Smooth muscle cell (in vitro differentiated cells): Measurements from ENCODE around the gene HIPK4. TPM values are rescaled to one million over a fixed set of nuclear protein-coding genes. Genes with fewer than 3 reads are reported as not detected.

Source experiments
- DNase-seq: peaks from one replicate; lab custom pipeline; 2025; ENCODE audit not compliant: unreplicated experiment; lab: John Stamatoyannopoulos, UW
- H2AFZ ChIP-seq: fragments of 200-600 bp; sonication (generic); 2 replicates; pipeline ENCODE4 v1.6.0; 2016; ENCODE audit warnings: antibody characterized with exemption, low read depth, mild to moderate bottlenecking
- H3F3A ChIP-seq: fragments of 200-600 bp; sonication (generic); 2 replicates; pipeline ENCODE4 v1.6.0; 2017; ENCODE audit warnings: antibody characterized with exemption, low read depth
- H3K27ac ChIP-seq: fragments of 200-600 bp; sonication (generic); 2 replicates; pipeline ENCODE4 v1.5.1; 2016; ENCODE audit warnings: low read depth, mild to moderate bottlenecking
- H3K27me3 ChIP-seq: fragments of 200-600 bp; sonication (generic); 2 replicates; pipeline ENCODE4 v1.6.1; 2016; ENCODE audit warnings: low read depth, mild to moderate bottlenecking
- H3K36me3 ChIP-seq: fragments of 200-600 bp; sonication (generic); 2 replicates; pipeline ENCODE4 v1.5.1; 2016; ENCODE audit warnings: low read depth
- H3K4me1 ChIP-seq: fragments of 200-600 bp; sonication (generic); 2 replicates; pipeline ENCODE4 v1.5.1; 2016; ENCODE audit warnings: low read depth
- H3K4me2 ChIP-seq: fragments of 200-600 bp; sonication (generic); 2 replicates; pipeline ENCODE4 v1.6.0; 2016; ENCODE audit warnings: mild to moderate bottlenecking
- H3K4me3 ChIP-seq: fragments of 200-600 bp; sonication (generic); 2 replicates; pipeline ENCODE4 v1.5.1; 2016; ENCODE audit warnings: mild to moderate bottlenecking
- H3K79me2 ChIP-seq: fragments of 200-600 bp; sonication (generic); 2 replicates; pipeline ENCODE4 v1.6.0; 2016; ENCODE audit warnings: low read depth, mild to moderate bottlenecking
- H3K9ac ChIP-seq: fragments of 200-600 bp; sonication (generic); 2 replicates; pipeline ENCODE4 v1.6.0; 2016; ENCODE audit warnings: low read depth
- H3K9me3 ChIP-seq: fragments of 200-600 bp; sonication (generic); replicated peaks from 2 replicates; pipeline ENCODE4 v1.5.1; 2016; ENCODE audit warnings: low read depth
- H4K20me1 ChIP-seq: fragments of 200-600 bp; sonication (generic); 2 replicates; pipeline ENCODE4 v1.6.0; 2016; ENCODE audit warnings: low read depth
- CTCF ChIP-seq: fragments of 200-600 bp; sonication (generic); IDR thresholded peaks from 2 replicates; pipeline ENCODE4 v1.5.1; 2017; ENCODE audit warnings: borderline replicate concordance, mild to moderate bottlenecking, antibody characterized with exemption; ENCODE audit not compliant: insufficient read depth, poor library complexity, severe bottlenecking
- WGBS: methylation state at CpG from one replicate; pipeline ENCODE4 v1.1.7; 2016; ENCODE audit warnings: low lambda C conversion rate; 5-methylcytosine and 5-hydroxymethylcytosine counted together
- polyA plus RNA-seq: library from polyadenylated mRNA; unstranded; fragments of >200 nt; fragmentation: Nextera tagmentation; extraction: Ambion mirVana; gene quantifications from 2 replicates; pipeline ENCODE4 v1.2.1, GENCODE V29; 2016
- total RNA-seq: library from RNA; depleted of rRNA; stranded (reverse); fragments of >200 nt; gene quantifications from 2 replicates; pipeline ENCODE4 v1.2.3, GENCODE V29; 2014

Gene HIPK4
- total and polyA plus RNA-seq, 2 experiments from 2014 or later: 0.32 TPM; not detected in 1

- DNase-seq: no peak
- Histone ChIP-seq H4K20me1 (no peaks in the 10 kb centered on the region), H3K79me2 (no peaks in the 10 kb centered on the region), H3K9me3 (no peaks in the 10 kb centered on the region), H3F3A (no peaks in the 10 kb centered on the region), H3K4me2 (no peak overlapping the region), H3K9ac (no peak overlapping the region), H3K4me1 (no peaks in the 10 kb centered on the region), H3K4me3 (no peak overlapping the region), H2AFZ (no peak overlapping the region), H3K27ac (no peak overlapping the region), H3K27me3 (no peaks in the 10 kb centered on the region), H3K36me3 (no peaks in the 10 kb centered on the region)
- WGBS: 93% methylated on average over 26 of the region's 28 CpGs
- no peak for TF ChIP-seq CTCF
Observed at GRCh38 chr19:40383668-40384248, 6.2 kb downstream of the HIPK4 start.

- H2AFZ ChIP-seq: no peak overlapping the region
- no peaks in the 10 kb centered on the region for H3K79me2 ChIP-seq
- no peaks in the 10 kb centered on the region for H3K27me3 ChIP-seq
- H3K9ac ChIP-seq: no peak overlapping the region
- no peaks in the 10 kb centered on the region for H3F3A ChIP-seq
- no peak overlapping the region for H3K4me3 ChIP-seq
- H3K36me3 ChIP-seq: no peaks in the 10 kb centered on the region
- no peaks in the 10 kb centered on the region for H3K4me1 ChIP-seq
- DNase-seq: no peak
- H3K4me2 ChIP-seq: no peak overlapping the region
- no peak overlapping the region for H3K27ac ChIP-seq
- no peaks in the 10 kb centered on the region for H3K9me3 ChIP-seq
- H4K20me1 ChIP-seq: no peaks in the 10 kb centered on the region
- TF ChIP-seq CTCF: no peak
- WGBS: 94% methylated on average over 3 of the region's 3 CpGs
Observed at GRCh38 chr19:40381321-40381720, 8.7 kb downstream of the HIPK4 start.

- no peak overlapping the region for H3K4me3 ChIP-seq
- 95% methylated on average over 33 of the region's 37 CpGs for WGBS
- H3K36me3 ChIP-seq: no peaks in the 10 kb centered on the region
- no peaks in the 10 kb centered on the region for H4K20me1 ChIP-seq
- no peaks in the 10 kb centered on the region for H3K79me2 ChIP-seq
- no peaks in the 10 kb centered on the region for H3F3A ChIP-seq
- H3K9ac ChIP-seq: no peak overlapping the region
- H3K4me1 ChIP-seq: no peaks in the 10 kb centered on the region
- H3K27me3 ChIP-seq: no peaks in the 10 kb centered on the region
- no peaks in the 10 kb centered on the region for H3K9me3 ChIP-seq
- H3K4me2 ChIP-seq: no peak overlapping the region
- DNase-seq: no peak
- H2AFZ ChIP-seq: no peak overlapping the region
- H3K27ac ChIP-seq: no peak overlapping the region
- no peak for TF ChIP-seq CTCF
Observed at GRCh38 chr19:40380199-40381037, 9.6 kb downstream of the HIPK4 start.
